ENCODE measurements around the gene TGFB1I1.
"Not testable (repeated sequence)": the region's sequence is repeated elsewhere in the genome, so short reads cannot be mapped to it uniquely, and the experiment has no call there.

TGFB1I1 gene

GRCh38 chr16:31522071-31522470 is 50.1 kb downstream of the TGFB1I1 start:
- DNase-seq = no peak

GRCh38 chr16:31523768-31524167 is 51.8 kb downstream of the TGFB1I1 start:
- DNase-seq = not testable (repeated sequence)

GRCh38 chr16:31525113-31525512 is 53.2 kb downstream of the TGFB1I1 start:
- DNase-seq = no peak
